ENCODE measurements around the gene SUGCT.
"Not testable (repeated sequence)": the region's sequence is repeated elsewhere in the genome, so short reads cannot be mapped to it uniquely, and the experiment has no call there.

Gene SUGCT

DNA sequence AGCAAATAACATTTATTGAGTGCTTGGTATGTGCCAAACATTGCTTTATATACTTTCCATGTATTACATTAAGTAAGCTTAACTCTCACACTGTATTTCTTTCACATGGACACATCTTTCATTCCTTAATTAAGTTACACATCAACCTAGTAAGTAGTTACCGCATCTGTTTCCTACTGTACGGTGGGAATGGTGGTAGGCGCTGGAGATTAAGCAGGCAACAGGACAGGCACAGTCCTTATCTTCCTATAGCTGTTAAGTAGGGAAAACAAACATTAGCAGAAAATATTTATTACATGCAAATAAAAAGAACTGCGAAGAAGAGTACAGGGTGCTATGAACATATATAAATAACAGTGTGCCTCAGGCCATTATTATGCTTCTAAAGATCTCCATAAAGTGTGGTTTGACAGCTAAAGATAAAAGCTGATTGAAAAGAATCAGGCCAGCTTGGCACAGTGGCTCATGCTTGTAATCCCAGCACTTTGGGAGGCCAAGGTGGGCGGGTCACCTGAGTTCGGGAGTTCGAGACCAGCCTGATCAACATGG is 105.0 kb downstream of the SUGCT start:
- H3K27me3 Mint-ChIP-seq = no peaks in the 10 kb centered on the region
- H3K4me3 Mint-ChIP-seq = no peak overlapping the region
- no peaks in the 10 kb centered on the region for H3K4me1 Mint-ChIP-seq
- no peaks in the 10 kb centered on the region for H3K9me3 Mint-ChIP-seq
- H3K36me3 Mint-ChIP-seq = no peaks in the 10 kb centered on the region
- no peak overlapping the region for H3K27ac Mint-ChIP-seq
- ATAC-seq = no peak

DNA sequence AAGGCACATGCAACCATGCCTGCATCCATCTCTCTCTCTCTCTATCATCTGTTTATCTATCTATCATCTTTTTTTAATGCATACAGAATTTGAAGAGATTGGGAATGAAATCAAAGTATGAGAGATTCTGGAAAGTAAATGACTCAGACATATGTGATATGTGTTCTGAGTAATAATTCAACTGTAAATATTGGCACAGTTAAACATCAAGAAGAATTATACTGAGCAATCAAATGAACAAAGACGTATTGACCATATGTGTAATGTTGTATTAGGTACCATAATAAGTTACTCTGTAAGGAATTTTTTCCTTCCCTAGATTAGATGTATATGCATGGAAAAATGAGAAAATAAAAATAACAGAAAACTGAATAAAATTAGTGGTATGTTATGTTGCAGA is 108.3 kb downstream of the SUGCT start:
- no peak for ATAC-seq
- no peaks in the 10 kb centered on the region for H3K27me3 Mint-ChIP-seq

DNA sequence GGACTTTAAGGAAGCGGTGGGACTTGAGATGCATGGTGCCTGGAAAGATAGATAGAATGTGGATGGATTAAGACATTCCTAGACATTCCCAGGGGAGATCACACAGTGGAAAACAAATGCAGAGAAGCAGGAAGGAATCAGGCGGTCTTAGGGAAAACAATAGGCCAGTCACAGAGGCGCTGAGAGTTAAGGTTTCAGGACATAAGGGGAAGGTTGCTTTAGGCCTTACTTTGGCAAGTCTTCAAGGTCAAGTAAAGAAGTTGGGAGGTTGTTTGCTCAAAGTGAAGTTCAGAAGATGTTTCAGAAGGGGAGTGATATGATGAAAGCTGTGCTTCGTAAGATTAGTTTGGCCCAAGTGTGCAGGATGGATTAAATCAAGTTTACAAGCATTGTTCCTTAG is 109.4 kb downstream of the SUGCT start:
- H3K36me3 Mint-ChIP-seq = no peaks in the 10 kb centered on the region
- H3K4me3 Mint-ChIP-seq = no peak overlapping the region
- H3K27me3 Mint-ChIP-seq = no peaks in the 10 kb centered on the region
- H3K27ac Mint-ChIP-seq = no peak overlapping the region
- H3K4me1 Mint-ChIP-seq = no peaks in the 10 kb centered on the region
- no peak for ATAC-seq
- H3K9me3 Mint-ChIP-seq = no peaks in the 10 kb centered on the region

More for the DNA sequence above, 108.3 kb downstream of the SUGCT start:
- H3K4me1 Mint-ChIP-seq = no peaks in the 10 kb centered on the region
- H3K36me3 Mint-ChIP-seq = no peaks in the 10 kb centered on the region
- H3K27ac Mint-ChIP-seq = no peak overlapping the region
- H3K4me3 Mint-ChIP-seq = no peak overlapping the region
- no peaks in the 10 kb centered on the region for H3K9me3 Mint-ChIP-seq

DNA sequence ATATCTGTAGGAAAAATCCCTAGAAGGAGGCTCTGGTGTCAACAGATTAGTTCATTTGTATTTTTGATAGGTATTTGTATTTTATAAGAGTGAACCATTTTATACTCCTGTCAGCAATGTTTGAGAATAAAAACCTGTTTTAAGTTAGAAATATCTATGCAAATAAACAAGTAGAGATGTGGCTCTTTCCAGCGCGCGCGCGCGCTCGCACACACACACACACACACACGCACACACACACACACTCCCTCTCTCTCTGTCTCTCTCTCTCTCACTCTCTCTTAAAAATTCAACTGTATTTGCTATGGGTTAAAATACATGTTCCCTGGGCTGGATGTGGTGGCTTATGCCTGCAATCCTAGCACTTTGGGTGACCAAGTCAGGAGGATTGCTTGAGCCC is 113.9 kb downstream of the SUGCT start:
- Mint-ChIP-seq H3K4me3 (no peak overlapping the region), H3K4me1 (no peaks in the 10 kb centered on the region), H3K27ac (no peak overlapping the region), H3K9me3 (no peaks in the 10 kb centered on the region), H3K36me3 (no peaks in the 10 kb centered on the region), H3K27me3 (no peaks in the 10 kb centered on the region)
- ATAC-seq = no peak

DNA sequence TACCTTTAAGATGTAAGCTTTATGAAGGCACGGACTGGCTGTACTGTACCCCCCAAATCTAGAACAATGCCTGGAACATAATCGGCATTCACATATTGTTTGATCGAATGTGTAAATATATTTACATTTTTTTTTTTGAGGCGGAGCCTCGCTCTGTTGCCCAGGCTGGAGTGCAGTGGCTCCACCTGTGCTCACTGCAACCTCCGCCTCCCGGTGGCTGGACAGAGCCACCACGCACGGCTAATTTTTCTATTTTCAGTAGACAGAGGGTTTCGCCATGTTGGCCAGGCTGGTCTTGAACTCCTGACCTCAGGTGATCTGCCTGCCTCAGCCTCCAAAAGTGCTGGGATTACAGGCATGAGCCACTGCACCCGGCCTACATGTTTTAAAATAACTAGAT is 118.6 kb downstream of the SUGCT start:
- H3K9me3 Mint-ChIP-seq, H3K27me3 Mint-ChIP-seq, ATAC-seq, H3K4me3 Mint-ChIP-seq, H3K36me3 Mint-ChIP-seq, H3K27ac Mint-ChIP-seq, H3K4me1 Mint-ChIP-seq: not testable (repeated sequence)

DNA sequence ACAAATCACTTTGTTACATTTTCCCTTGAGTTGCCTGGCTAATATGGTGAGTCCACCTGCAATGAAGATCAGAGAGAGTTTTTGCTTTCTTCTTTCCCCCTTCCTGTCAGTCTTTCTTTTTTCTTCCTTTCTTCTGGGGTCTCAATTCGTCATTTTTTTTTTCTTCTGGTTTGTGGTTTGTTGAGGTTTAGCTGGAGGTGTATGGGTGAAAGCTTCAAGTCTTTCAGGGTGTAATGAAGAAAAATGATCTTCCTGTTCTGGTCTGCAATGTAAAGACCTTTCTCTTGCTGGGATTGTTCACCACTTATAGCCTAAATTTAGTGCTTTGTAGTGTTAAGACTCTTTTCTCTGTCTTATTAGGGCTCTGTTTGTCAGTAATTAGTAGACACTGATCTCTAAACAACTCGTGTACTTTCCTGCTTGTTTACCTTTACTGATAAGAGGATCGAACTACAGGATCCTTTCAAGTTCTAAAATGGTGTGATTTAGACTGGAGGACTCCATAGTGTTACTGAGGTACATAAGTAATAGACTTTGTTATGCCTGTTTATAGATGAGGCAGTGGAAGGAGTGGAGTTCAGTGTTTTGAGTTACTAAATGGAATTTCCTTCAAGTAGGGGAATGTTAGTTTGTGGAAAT is 129.1 kb downstream of the SUGCT start:
- H3K4me3 Mint-ChIP-seq = no peak overlapping the region
- H3K27ac Mint-ChIP-seq = no peak overlapping the region
- ATAC-seq = no peak
- H3K4me1 Mint-ChIP-seq = no peaks in the 10 kb centered on the region
- no peaks in the 10 kb centered on the region for H3K27me3 Mint-ChIP-seq
- no peaks in the 10 kb centered on the region for H3K36me3 Mint-ChIP-seq
- H3K9me3 Mint-ChIP-seq = no peaks in the 10 kb centered on the region

DNA sequence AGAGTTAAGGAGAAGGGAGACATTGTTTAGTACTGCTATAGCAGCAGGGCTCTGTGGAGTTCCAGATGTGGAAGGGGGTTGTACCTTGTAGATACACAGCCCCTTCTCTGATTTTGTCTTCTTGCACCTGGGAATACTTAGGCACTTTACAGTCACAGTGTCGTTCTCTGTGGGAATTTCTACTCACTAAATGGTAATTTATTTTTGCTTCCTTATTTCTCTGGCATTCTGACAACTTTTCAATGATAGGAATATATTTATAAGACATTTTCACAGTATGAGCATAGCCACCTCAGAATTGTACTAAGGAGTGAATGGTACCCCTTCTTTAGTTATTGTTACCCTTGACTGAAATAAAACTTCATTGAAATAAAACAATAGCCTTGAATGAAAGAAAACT is 132.8 kb downstream of the SUGCT start:
- Mint-ChIP-seq H3K4me3 (no peak overlapping the region), H3K27me3 (no peaks in the 10 kb centered on the region), H3K4me1 (no peaks in the 10 kb centered on the region), H3K27ac (no peak overlapping the region), H3K9me3 (no peaks in the 10 kb centered on the region), H3K36me3 (no peaks in the 10 kb centered on the region)
- ATAC-seq = no peak

DNA sequence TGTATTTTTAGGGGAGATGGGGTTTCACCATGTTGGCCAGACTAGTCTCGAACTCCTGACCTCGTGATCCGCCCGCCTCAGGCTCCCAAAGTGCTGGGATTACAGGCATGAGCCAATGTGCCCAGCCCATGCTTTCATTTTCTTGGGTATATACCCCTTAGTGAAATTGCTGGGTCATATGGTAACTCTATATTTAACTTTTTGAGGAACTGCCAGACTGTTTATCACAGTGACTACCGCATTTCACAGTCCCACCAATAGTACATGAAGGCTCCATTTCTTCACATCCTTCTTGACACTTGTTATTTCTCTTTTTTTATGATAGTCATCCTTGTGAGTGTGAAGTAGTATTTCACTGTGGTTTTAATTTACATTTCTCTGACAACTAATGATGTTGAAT is 134.0 kb downstream of the SUGCT start:
- H3K27me3 Mint-ChIP-seq, H3K36me3 Mint-ChIP-seq, ATAC-seq, H3K27ac Mint-ChIP-seq, H3K9me3 Mint-ChIP-seq, H3K4me3 Mint-ChIP-seq, H3K4me1 Mint-ChIP-seq: not testable (repeated sequence)

DNA sequence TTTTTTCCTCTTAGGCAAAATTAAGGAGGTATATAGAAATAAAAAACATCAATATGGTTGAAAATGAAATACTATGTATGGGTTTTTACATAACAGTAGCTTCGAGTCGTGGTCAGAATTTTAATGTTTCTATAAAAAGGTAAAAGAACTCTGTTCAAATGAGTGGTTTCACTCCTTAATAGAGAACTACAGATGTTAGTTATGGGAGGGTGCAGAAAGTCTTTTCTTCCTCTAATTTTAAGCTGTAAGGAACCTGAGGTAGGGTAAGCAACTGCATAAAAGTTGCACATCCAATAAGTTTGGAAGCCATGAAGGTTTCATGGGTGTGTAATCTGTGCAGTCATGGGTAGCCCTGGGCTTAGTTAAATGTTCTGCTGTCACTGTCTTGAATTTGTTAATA is 141.3 kb downstream of the SUGCT start:
- no peaks in the 10 kb centered on the region for H3K4me1 Mint-ChIP-seq

DNA sequence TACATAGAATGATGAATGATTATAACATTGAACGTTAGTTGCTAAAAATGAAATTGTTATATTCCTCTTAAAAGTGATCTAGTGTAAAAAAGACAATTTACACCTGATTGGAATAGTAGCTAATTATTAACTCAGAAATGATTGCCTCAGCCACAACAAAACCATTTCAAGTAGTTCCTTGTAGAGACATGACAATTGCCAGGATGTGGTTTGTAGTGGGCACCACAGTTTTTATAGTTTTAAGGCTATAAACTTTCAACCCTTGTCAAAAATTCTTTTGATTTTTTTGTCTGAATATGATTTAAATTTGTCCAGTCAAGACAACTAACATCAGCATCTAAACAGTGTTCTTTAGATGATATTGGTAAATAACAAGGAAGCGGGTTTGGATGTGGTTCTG is 145.2 kb downstream of the SUGCT start:
- no peaks in the 10 kb centered on the region for H3K36me3 Mint-ChIP-seq
- H3K27ac Mint-ChIP-seq = no peak overlapping the region
- no peaks in the 10 kb centered on the region for H3K4me1 Mint-ChIP-seq
- H3K4me3 Mint-ChIP-seq = no peak overlapping the region
- H3K27me3 Mint-ChIP-seq = peaks cover 9% of the 10 kb centered on the region
- peaks cover 6% of the 10 kb centered on the region for H3K9me3 Mint-ChIP-seq
- no peak for ATAC-seq

More for the DNA sequence above, 141.3 kb downstream of the SUGCT start:
- Mint-ChIP-seq H3K4me3 (no peak overlapping the region), H3K27ac (no peak overlapping the region), H3K9me3 (peaks cover 4% of the 10 kb centered on the region), H3K36me3 (no peaks in the 10 kb centered on the region), H3K27me3 (peaks cover 5% of the 10 kb centered on the region)
- no peak for ATAC-seq

DNA sequence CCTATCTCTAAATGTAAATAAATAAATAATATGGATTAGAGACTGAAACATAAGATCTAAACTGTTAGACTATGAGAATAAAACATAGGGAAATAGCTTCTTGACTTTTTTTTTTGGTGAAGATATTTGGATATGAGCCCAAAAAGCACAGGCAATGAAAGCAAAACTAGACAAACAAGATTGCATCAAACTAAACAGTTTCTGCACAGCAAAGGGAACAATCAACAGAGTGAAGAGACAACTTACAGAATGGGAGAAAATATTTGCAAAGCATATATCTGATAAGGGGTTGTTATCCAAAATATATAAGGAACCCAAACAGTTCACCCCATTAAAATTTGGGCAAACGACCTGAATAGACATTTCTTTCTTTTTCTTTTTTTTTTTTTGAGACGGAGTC is 148.1 kb downstream of the SUGCT start:
- ATAC-seq = no peak
- H3K4me3 Mint-ChIP-seq = no peak overlapping the region
- H3K36me3 Mint-ChIP-seq = no peaks in the 10 kb centered on the region
- no peak overlapping the region for H3K27ac Mint-ChIP-seq
- peaks cover 9% of the 10 kb centered on the region for H3K27me3 Mint-ChIP-seq
- peaks cover 6% of the 10 kb centered on the region for H3K9me3 Mint-ChIP-seq
- H3K4me1 Mint-ChIP-seq = no peaks in the 10 kb centered on the region

DNA sequence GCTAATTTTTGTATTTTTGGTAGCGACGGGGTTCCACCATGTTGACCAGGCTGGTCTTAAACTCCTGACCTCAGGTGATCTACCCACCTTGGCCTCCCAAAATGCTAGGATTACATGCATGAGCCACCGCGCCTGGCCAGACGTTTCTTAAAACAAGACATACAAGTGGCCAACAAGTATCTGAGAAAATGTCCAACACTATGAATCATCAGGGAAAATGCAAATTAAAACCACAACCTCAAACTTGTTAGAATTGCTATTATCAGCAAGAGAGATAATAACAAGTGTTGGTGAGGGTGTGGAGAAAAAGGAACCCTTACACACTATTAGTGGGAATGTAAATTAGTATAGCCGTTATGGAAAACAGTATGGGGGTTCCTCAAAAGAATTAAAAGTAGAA is 148.6 kb downstream of the SUGCT start:
- H3K36me3 Mint-ChIP-seq = no peaks in the 10 kb centered on the region

DNA sequence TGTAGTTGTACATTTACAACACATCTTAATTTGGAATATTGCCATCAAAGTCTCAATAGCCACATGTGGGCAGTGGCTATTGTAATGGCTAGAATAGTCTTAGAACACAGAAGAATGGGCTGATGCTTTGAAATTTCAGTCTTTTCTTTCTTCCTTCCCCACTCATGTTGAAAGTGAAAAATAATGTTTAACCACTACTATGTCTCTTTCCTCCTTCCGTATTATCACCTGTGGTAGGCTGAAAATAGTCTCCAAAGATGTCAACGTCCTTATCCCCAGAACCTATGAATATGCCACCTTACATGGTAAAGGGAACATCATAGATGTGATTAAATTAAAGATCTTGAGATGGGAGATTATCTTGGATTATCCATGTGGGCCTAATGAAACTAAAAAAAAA is 154.0 kb downstream of the SUGCT start:
- no peak overlapping the region for H3K27ac Mint-ChIP-seq
- H3K27me3 Mint-ChIP-seq = no peaks in the 10 kb centered on the region
- no peaks in the 10 kb centered on the region for H3K4me1 Mint-ChIP-seq
- no peaks in the 10 kb centered on the region for H3K36me3 Mint-ChIP-seq
- no peak for ATAC-seq
- no peak overlapping the region for H3K4me3 Mint-ChIP-seq
- H3K9me3 Mint-ChIP-seq = no peaks in the 10 kb centered on the region

More for the DNA sequence above, 148.6 kb downstream of the SUGCT start:
- Mint-ChIP-seq H3K4me3 (no peak overlapping the region), H3K4me1 (no peaks in the 10 kb centered on the region), H3K9me3 (peaks cover 6% of the 10 kb centered on the region), H3K27ac (no peak overlapping the region), H3K27me3 (peaks cover 9% of the 10 kb centered on the region)
- no peak for ATAC-seq

DNA sequence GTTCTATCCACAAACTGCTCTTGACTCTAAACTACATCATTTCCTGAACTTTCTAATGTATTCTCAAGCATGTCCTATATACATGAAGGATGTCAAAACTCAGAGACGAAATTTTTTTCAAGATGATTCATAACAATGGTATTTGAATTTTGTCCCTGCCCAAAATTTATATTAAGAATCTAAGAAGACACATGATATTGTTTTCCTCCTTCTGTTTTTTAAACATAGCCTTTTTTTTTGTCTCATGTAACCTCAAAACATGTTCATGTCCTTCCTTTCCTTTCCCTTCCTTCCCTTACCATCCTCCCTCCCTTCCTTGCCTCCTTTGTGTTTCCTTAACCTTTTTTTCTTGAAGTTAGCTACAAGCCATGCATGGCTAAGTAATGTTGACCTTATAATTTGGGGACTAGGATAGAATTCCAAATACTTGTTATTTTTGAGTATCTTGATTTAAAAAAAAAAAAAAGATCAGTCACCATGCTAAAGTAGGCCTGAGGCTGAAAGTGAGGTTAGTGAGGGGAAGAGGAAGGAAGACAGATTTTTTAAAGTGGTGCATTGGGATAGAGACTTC is 163.0 kb downstream of the SUGCT start:
- Mint-ChIP-seq H3K4me3 (no peak overlapping the region), H3K36me3 (no peaks in the 10 kb centered on the region), H3K27me3 (no peaks in the 10 kb centered on the region), H3K4me1 (no peaks in the 10 kb centered on the region), H3K27ac (no peak overlapping the region), H3K9me3 (no peaks in the 10 kb centered on the region)
- ATAC-seq = no peak

DNA sequence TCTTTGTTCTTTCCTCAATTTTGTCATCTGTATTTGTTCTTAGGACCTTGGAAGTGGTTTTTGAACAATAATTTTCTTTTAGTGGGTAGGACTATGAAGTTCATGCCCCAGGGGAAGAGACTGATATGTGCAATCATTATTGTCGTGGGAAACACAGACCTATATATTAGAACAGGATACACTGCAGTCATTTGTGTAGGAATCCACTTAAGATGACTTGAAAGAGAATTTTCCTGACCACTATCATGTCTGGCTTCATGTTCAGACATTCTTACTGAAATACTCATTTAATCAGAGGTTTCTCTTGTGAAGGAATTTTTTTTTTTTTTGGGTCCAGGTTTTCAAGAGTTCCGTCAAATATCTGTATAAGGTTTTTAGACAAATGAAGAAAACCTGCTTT is 163.6 kb downstream of the SUGCT start:
- ATAC-seq = no peak
- H3K4me1 Mint-ChIP-seq = no peaks in the 10 kb centered on the region
- no peaks in the 10 kb centered on the region for H3K9me3 Mint-ChIP-seq
- H3K4me3 Mint-ChIP-seq = no peak overlapping the region
- H3K27me3 Mint-ChIP-seq = no peaks in the 10 kb centered on the region
- no peaks in the 10 kb centered on the region for H3K36me3 Mint-ChIP-seq
- no peak overlapping the region for H3K27ac Mint-ChIP-seq

DNA sequence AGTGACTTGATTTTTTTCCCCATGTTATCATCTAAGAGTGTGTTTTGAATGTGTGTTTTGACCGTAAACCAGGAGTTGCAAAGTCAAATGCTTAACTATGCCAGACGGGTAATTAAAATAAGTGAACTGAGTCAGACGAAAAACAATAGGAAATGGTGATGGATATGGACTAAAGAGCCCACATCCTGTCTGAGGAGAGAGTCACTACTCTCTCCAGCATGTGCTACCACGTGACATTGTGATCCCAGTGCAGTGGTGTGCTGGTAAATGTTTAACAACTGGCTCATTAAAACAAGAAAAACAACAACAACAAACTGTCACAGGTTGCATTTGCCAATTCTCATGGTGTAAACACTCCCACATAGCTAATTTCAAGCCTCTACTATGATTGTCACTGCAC is 164.3 kb downstream of the SUGCT start:
- H3K27me3 Mint-ChIP-seq = no peaks in the 10 kb centered on the region
- H3K9me3 Mint-ChIP-seq = no peaks in the 10 kb centered on the region
- H3K27ac Mint-ChIP-seq = no peak overlapping the region
- no peaks in the 10 kb centered on the region for H3K36me3 Mint-ChIP-seq
- H3K4me1 Mint-ChIP-seq = no peaks in the 10 kb centered on the region
- H3K4me3 Mint-ChIP-seq = no peak overlapping the region
- ATAC-seq = no peak
